LNCaP clone FGC (cell line): ENCODE measurements around the gene SCPEP1.

Experiments used
- DNase-seq: peaks from one replicate; pipeline ENCODE4 v3.0.0-alpha.2; 2011; ENCODE audit warnings: low read depth
- H3K4me3 ChIP-seq: 2 replicates; pipeline ENCODE4 v1.5.1; 2011; ENCODE audit warnings: mild to moderate bottlenecking, low read depth, low read length, control low read depth
- TF ChIP-seq, protein P1 (sequence below): IDR thresholded peaks from 2 replicates; pipeline ENCODE4 v1.5.1; 2012; ENCODE audit warnings: mild to moderate bottlenecking; ENCODE audit not compliant: control insufficient read depth, insufficient read depth; ENCODE audit errors: extremely low read depth

SCPEP1 gene

DNA sequence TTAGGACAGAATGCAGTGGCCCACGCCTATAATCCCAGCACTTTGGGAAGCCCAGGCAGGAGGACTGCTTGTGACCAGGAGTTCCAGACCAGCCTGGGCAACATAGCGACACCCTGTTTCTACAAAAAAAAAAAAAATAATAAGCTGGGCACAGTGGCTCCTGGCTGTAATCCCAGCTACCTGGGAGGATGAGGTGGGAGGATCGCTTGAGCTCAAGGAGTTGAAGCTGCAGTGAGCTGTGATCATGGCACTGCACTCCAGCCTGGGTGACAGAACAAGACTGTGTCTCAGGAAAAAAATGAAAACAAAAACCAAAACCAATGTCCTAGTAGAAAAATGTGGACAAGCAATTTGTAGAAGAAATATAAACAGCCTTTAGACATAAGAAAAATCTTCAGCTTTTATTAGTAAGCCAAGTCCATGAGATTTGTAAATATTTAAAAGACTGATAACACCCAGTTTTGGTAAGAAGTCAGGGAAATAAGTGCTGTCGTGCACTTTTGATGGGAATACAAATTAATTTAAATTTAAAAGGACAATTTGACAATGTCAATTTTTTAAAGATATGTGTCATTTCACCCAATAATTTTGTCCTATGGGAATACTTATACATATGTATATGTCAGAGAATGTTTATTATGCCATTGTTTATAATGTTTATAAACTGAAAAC, 11.1 kb downstream of the SCPEP1 start:
- H3K4me3 ChIP-seq: no peak overlapping the region
- DNase-seq: no peak
- TF ChIP-seq, protein P1, sequence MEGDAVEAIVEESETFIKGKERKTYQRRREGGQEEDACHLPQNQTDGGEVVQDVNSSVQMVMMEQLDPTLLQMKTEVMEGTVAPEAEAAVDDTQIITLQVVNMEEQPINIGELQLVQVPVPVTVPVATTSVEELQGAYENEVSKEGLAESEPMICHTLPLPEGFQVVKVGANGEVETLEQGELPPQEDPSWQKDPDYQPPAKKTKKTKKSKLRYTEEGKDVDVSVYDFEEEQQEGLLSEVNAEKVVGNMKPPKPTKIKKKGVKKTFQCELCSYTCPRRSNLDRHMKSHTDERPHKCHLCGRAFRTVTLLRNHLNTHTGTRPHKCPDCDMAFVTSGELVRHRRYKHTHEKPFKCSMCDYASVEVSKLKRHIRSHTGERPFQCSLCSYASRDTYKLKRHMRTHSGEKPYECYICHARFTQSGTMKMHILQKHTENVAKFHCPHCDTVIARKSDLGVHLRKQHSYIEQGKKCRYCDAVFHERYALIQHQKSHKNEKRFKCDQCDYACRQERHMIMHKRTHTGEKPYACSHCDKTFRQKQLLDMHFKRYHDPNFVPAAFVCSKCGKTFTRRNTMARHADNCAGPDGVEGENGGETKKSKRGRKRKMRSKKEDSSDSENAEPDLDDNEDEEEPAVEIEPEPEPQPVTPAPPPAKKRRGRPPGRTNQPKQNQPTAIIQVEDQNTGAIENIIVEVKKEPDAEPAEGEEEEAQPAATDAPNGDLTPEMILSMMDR: no peak

DNA sequence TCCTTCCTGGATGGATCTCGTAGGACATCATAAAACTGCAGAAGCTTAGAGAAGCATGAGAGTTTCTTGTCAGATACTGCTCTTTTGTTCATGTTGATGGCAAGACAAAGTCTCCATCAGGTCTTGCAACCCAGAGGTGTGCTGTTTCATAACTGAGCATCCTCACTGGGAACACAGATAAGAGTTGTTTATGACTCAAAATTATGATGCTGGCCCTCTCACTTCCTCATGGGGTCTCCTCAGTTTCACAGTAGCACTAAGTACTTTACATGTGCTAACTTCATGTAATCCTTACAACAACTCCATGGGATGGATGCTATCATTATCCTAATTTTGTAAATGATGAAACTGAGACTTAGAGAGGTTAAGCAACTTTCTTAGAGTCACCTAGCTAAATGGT, 14.4 kb downstream of the SCPEP1 start:
- H3K4me3 ChIP-seq: no peak overlapping the region
- TF ChIP-seq, protein P1: no peak
- DNase-seq: no peak

DNA sequence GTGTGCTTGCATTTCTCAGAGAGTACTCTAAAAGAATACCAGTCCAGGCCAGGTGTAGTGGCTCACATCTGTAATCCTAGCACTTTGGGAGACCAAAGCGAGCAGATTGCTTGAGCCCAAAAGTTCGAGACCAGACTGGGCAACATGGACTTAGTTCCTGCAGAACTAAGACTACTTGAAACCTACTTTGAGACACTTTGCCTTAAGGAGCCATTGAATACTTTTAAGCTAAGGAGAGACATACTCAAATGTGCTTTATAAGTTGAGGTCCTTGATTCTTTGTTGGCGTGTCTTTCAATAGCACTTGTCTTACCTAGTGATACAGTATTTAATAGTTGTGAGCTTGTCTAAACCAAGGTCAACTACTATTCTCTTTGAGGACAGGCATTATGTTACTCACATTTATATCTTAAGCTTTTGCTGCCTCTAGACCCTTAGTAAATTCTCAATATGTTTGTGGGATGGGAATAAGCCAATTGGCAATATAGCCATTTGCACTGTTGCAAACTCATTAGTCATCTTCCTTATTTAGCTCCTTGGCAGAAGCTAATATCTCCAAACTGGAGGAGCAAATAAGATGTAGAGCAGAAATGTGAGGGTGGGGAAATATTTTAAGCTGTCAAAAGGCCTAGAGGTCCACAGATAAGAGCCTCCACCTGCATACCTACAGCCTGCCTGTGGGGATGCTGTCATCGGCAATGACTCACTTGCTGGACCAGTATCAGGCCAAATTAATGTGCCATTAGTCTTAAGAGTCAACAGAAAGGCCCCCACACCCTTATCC, 16.3 kb downstream of the SCPEP1 start:
- no peak overlapping the region for H3K4me3 ChIP-seq
- TF ChIP-seq, protein P1: no peak
- no peak for DNase-seq

DNA sequence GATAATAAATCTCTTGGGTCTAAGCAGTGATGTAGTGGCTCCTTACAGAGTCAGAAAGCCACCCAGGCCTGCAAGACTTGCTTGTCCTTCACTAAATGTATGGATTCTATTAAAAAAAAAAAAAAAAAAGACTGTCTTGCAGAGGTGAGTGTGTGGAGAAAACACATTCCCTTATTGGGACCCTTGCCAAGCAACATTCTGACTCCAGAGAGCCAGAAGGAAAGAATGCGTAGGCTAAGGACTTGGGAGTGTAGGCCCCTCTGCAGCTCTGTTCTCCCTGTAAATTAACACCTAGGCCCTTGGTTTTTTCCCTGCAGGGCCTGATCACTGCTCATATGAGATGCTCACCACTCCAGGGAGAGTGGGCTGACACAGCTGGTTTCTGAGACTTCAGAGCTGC, 17.8 kb downstream of the SCPEP1 start:
- TF ChIP-seq, protein P1: no peak
- H3K4me3 ChIP-seq: no peak overlapping the region
- DNase-seq: no peak

DNA sequence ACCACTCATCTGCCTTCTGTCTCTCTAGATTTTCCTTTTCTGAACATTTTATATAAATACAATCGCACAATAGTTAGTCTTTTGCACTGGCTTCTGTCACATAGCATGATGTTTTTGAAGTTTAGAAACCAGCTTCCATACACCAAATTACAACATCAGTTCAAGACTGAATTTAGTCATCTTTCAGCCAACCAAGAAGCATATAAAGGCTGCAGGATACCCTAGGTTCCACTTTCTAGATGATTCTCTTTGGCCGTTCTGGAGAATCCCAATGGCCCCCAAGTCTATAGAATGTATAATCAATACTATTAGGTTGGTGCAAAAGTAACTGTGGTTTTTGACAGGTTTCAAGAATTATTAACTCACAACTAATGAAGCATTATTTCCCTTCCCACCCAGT, 19.4 kb downstream of the SCPEP1 start:
- TF ChIP-seq, protein P1: no peak
- DNase-seq: no peak

DNA sequence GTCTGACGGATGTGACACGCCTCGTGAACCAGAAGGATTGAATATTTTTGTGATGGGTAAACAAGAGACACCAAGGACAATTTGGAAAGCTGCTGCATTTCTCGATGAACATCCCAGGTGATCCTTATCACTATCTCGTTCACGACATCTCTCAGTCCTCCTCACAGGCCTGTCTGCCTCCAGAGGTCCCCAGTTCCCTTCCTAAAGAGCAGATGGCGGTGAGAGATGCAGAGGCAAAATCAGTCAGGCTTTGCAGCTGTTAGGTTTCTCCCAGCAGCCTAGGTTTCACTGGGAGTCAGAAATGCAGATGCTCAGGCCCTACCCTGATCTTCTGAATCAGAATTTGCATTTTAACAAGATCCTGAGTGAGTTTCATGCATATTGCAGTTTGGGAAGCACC, 23.6 kb downstream of the SCPEP1 start:
- H3K4me3 ChIP-seq: no peak overlapping the region
- TF ChIP-seq, protein P1: no peak
- no peak for DNase-seq

More for the DNA sequence above, 19.4 kb downstream of the SCPEP1 start:
- H3K4me3 ChIP-seq: no peak overlapping the region

DNA sequence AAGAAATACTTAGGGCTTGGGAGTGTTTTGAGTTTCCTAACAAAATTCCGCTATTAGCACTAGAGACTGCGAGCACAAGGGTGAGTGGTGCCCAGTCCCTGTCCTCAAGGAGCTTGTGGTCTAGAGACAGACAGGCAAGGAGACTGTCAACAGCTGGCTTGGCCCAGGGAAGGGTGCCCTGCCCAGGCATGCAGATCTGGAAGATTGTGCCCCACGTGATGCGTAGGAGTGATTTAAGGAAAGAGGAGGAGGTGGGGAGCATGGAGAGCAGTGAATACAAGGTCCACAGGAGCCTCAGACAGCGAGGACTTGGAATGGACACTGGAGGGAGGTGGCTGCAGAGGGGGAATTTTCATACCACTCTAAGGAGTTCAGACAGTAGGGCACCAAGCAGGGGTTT, 25.0 kb downstream of the SCPEP1 start:
- TF ChIP-seq, protein P1: no peak
- no peak for DNase-seq
- H3K4me3 ChIP-seq: no peak overlapping the region
